ENCODE measurements around the gene ITPK1.

Gene ITPK1

GRCh38 chr14:92960706-92961566 lies 154.8 kb downstream of the ITPK1 start:
- no peak for DNase-seq (ENCODE audit: insufficient read length, low spot score)
- FAIRE-seq = no peak

DNA sequence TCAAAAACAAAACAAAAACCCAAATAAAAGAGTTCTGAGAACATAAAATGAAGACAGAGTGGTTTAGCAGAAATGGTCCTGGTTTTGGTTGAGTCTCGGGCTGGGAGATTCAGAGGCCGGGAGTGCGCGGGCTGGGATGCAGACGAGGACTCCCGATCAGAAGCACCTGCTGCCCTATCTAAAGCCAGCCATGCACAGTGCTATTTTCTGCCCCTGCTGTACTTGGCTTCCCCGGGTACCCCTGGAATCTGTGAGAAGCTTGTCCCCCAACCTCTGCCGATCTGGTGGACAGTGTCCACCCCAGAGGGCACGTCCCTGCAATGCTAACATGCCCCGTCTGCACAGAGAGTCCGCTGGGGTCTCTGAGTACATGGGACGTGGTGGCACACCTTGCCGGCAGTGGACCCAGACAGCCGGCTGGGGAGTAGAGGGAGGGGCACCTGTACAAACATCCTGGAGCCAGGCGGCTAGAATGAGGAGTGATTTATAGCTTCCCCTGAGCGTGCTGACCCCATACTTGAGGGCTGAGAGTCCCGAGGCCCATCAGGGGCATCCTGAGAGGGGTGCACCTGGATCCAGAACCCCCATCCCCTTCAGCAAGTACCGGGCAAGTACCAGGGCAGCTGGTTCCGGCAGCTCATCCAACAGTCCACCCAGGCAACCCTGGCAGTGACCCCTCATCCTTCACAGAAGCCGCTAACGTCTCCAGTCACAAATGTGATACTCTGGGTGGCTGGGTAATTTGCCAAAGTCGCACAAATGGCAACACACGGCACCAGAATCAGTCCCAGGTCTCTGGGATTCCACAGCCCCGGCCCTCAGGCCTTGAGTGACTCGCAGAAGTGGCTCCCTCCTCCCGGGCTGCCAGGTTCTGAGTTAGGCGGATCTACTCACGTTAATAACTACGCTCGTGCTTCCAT lies 155.7 kb downstream of the ITPK1 start:
- FAIRE-seq (no peak), DNase-seq (ENCODE audit: insufficient read length, low spot score) (no peak)

DNA sequence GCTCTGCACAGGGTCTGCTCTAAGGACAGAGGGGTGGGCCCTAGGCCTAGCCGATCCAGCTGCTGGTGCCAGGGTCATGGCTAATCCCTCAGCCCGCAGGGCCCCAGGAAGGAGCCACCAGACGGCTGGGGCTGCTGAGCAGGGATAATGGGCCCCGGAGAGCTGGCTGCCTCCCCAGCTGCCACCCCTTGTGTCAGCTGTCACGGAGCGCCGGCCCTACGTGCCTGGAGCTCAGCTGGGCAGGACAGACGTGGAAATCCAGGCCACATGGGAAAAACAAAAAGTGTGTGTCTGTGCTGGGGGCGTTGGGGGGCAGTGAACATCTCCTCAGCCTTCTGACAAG lies 156.6 kb downstream of the ITPK1 start:
- no peak for FAIRE-seq
- DNase-seq (ENCODE audit: insufficient read length, low spot score) = no peak

GRCh38 chr14:92958373-92959188 lies 157.1 kb downstream of the ITPK1 start:
- FAIRE-seq = no peak
- DNase-seq (ENCODE audit: insufficient read length, low spot score) = no peak

- FAIRE-seq = no peak
- DNase-seq (ENCODE audit: insufficient read length, low spot score) = no peak
Measured at GRCh38 chr14:92956961-92957360, 158.8 kb downstream of the ITPK1 start.

DNA sequence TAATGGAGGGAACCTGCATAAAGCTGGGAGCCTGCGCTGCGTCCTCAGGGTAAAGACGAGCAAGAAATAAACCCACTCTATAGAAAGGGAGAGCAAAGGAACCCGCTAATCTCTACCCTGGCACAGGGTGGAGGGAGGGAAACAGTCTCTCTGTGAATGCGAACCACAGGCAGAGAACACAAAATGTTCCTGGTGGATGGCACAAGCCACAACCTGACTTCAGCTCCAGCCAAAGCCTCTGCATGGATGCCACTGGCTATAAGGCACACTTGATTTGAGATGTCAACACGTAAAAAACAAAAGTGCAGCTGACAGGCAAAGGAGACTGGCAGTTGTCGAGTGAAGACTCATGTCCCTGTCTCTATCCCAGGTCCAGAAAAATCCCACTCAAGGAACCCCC lies 160.3 kb downstream of the ITPK1 start:
- DNase-seq (ENCODE audit: insufficient read length, low spot score) (no peak), FAIRE-seq (no peak)

DNA sequence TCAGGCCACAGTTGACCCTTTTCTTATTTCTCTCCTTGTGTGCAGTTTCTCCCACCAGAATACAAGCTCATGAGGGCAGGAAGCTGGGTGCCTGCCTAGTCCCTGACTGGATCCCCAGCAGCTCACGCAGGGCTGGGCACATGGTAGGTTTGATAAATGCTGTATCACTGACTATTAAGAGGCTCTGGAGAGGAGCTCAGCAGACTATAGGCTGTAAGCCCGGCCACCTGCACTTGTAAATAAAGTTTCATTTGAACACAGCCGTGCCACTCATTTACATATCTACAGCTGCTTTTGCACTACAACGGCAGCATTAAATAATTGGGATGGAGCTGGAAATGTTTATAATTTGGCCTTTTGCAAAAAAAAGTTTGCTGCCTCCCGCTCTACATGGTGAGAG lies 160.8 kb downstream of the ITPK1 start:
- FAIRE-seq = no peak
- no peak for DNase-seq (ENCODE audit: insufficient read length, low spot score)

- DNase-seq (ENCODE audit: insufficient read length, low spot score) (no peak), FAIRE-seq (no peak)
Measured at GRCh38 chr14:92953526-92953925, 162.2 kb downstream of the ITPK1 start.

GRCh38 chr14:92952481-92953298 lies 163.0 kb downstream of the ITPK1 start:
- DNase-seq (ENCODE audit: insufficient read length, low spot score) = no peak
- no peak for FAIRE-seq

DNA sequence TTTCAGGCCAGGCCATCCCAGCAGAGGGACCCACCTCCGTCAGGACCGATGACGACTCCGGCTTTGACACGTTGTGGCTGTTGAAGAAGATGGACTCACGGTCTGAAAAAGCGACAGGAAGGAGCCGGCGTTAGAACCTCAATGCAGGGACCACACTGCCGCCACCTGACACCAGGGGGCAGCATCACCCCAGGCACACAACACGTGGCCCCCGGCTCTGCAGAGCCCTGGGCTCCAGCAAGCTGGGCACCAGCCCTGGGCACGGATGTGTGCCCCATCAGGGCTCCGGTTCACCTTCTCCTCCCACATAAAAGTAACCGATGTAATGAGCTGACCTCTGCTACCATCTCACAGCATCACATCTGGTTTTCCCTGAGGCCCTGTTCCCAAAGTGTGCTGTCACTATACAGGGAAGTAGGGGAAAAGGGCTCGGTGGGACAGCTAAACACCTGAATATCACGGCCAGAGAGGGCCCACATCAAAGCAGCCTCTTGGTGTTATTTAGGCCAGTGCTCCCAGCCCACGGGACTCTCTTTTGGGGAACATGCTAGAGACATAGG lies 163.7 kb downstream of the ITPK1 start:
- FAIRE-seq (peak; percentile 63), DNase-seq (ENCODE audit: insufficient read length, low spot score) (peak; percentile 98)

DNA sequence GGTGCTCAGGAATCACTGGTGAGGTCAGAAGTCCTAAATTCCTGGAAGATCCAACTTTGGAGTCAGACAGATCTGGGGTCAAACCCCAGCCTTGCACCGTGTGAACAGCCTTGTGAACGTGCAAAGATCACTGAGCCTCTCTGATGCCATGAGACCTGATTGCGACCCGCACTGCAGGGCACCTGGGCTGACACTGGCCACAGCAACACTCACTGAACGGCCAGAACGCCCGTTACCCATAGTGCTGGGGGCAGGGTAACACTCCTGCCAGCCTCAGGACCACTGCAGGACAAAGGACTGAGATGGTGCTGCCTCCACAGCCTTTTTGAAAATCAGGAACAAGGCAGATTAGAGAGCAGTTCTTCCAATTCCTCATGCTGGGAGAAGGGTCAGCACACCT lies 164.5 kb downstream of the ITPK1 start:
- DNase-seq (ENCODE audit: insufficient read length, low spot score) (no peak), FAIRE-seq (no peak)

- no peak for FAIRE-seq
- no peak for DNase-seq (ENCODE audit: insufficient read length, low spot score)
Measured at GRCh38 chr14:92950773-92951172, 165.0 kb downstream of the ITPK1 start.

DNA sequence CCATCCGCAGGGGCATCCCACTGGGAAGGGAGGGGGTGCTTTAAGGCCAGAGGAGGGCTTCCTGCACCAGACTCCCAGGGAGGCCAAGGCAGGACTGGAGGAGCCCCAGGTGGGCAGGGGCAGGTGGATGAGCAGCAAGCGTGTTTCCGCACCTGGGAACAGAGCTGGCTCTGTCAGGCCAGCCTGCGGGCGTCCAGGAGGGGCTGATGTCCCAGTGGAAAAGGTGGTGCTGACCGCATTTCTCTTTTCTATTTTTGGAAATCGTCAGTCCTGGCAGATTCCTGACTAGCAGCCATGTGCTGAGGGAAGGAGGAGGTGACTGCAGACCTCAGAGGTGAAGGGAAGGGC lies 165.6 kb downstream of the ITPK1 start:
- no peak for DNase-seq (ENCODE audit: insufficient read length, low spot score)
- no peak for FAIRE-seq

DNA sequence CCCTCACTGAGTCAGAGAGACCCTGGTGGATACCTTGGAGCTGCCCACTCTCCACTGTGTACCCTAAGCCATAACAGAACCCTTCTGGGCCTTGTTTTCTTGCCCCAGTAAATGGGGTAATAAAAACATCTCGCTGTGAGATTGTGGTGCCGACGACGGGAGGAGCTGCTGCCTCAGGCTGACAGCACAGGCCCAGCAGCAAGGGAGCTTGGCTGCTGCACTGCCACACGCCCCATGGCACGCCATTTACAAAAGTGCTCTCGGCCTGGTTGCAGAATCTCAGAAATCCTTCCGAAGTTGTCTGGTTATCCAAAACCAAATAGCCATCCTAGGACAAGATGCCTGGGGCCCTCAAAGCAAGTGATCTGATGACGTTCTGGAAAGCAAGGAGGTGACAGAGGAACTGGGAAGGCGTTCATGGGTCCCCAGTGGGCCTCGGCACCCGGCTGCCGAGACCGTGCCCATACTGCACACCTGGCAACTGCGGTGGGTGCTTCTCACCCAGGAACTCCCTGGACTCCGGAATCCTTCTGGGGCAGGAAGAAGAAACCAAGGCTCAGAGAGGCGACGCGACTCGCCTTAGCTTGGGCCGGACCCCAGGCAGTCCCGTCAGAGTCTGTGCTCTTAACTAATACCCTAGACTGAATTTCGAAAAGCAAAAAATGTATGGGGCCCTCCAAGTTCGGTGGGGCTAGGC lies 166.1 kb downstream of the ITPK1 start:
- DNase-seq (ENCODE audit: insufficient read length, low spot score) = no peak

DNA sequence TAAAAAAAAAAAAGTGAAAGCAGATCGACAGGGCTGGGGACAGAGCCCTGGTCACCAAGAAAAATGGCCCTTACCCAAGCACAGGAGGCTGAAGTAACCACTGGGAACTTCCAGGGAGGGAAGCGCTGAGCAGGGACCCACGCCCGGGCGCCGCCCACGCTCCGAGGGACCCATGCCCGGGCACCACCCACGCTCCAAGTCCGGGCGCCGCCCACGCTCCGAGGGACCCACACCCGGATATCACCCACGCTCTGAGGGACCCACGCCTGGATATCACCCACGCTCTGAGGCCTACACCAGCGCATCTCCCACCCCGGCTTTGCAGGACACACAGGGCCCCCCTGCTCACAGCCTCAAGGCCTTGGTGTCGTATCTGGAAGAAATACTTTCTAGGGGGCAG lies 167.1 kb downstream of the ITPK1 start:
- DNase-seq (ENCODE audit: insufficient read length, low spot score) (no peak), FAIRE-seq (no peak)

More for the DNA sequence above, 166.1 kb downstream of the ITPK1 start:
- no peak for FAIRE-seq

- no peak for DNase-seq (ENCODE audit: insufficient read length, low spot score)
- FAIRE-seq = no peak
Measured at GRCh38 chr14:92946847-92947545, 168.7 kb downstream of the ITPK1 start.

DNA sequence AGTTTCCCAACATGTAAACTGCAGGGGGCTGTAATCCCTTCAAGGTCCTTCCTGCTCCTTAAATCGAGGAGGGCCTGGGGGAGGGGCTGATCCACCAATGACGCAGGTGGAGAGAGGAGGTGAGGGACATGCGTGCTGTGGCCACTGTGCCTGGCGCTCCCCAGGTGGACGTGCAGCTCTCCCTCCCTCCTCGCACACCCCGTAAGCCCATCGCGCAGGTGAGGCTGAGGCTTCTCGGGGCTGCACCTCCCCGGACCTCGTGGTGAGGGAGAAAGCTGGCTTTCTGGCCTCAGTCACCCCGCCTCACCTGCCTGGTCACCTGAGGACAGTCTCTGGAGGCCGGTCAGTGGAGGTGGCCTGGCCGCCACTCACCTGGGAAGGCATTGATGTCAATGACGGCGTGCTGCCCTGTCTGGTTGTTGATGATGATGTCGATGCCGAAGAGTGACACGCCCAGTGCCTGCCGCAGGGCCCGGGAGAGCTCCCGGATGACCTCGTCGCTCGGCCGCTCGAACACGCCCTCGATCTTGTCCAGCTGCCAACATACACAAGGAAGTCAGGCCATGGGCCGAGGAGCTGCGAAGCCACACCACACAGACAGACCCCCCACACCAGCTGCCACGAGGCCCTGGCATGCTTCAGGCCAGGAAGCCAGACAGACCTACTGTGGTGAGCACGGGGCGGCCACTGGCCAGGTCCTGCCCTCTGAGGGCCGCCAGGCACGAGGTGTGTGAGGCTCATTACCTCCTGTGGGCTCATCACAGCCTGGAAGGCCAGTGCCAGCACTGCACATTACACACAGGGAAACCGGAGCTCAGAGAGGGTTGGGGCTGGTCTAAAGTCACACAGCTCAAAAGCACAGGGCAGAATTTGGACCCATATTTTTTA lies 169.5 kb downstream of the ITPK1 start:
- DNase-seq (ENCODE audit: insufficient read length, low spot score) = no peak
- no peak for FAIRE-seq

DNA sequence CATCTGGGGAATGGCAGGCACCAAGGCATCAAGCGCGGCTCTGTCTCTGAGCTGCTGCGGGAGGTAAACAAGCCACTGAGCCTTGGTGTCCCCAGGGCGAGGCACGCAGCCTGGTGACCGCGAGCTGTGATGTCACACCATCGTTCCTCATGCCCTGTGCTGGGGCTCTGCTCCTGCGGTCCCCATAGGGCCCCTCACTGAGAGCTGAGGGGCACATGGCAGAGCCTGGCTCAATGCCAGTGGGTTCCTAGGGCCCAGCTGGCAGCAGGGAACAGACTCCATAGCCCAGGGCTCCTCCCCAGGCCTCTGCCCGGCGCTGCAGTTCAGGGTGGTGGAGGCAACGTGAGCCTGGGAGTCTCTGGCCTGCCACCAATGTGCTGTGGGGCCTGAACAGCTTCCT lies 170.2 kb downstream of the ITPK1 start:
- no peak for FAIRE-seq
- DNase-seq (ENCODE audit: insufficient read length, low spot score) = no peak

All from GM19239 (cell line).